Caco-2 (cell line): ENCODE results near the gene HDAC9. TPM values are rescaled to one million over a fixed set of nuclear protein-coding genes. Genes with fewer than 3 reads are reported as not detected.

Experiments
- BruUV-seq: library from RNA; stranded (reverse); fragments of 400-500 nt; replicated peaks from 2 replicates; lab custom pipeline; 2021; lab: Mats Ljungman, UMichigan
- CTCF ChIA-PET: fragments of 300-600 bp; sonication (Branson Sonifier 250); formaldehyde crosslinking; loops from one replicate; lab custom pipeline; 2022; ENCODE audit warnings: antibody characterized with exemption; lab: Charles Lee
- POLR2A ChIA-PET: fragments of 300-600 bp; sonication (Branson Sonifier 250); formaldehyde crosslinking; loops from one replicate; lab custom pipeline; 2022; ENCODE audit warnings: antibody characterized with exemption; lab: Charles Lee
- DNase-seq, 2 experiments: peaks; one replicate each; pipeline versions ENCODE4 v3.0.0 to v3.0.0-alpha.2; 2020 to 2022
- H3K27me3 ChIP-seq: replicated peaks from 2 replicates; pipeline ENCODE4 v1.6.0; 2011; ENCODE audit warnings: low read length; ENCODE audit not compliant: control insufficient read depth, insufficient read depth
- H3K36me3 ChIP-seq: 2 replicates; pipeline ENCODE4 v1.5.1; 2011; ENCODE audit warnings: low read length; ENCODE audit not compliant: control insufficient read depth, insufficient read depth
- H3K4me1 ChIP-seq: fragments of 250-450 bp; sonication (Bioruptor Pico); 2 replicates; pipeline ENCODE4 v1.5.1; 2020; ENCODE audit warnings: mild to moderate bottlenecking
- H3K4me3 ChIP-seq: 2 replicates; pipeline ENCODE4 v1.5.1; 2011; ENCODE audit warnings: low read depth, mild to moderate bottlenecking, control low read depth, low read length
- H3K9me3 ChIP-seq: fragments of 250-450 bp; sonication (Bioruptor Pico); 2 replicates; pipeline ENCODE4 v1.5.1; 2020; ENCODE audit warnings: mild to moderate bottlenecking, moderate library complexity
- H3K27ac Mint-ChIP-seq: one replicate; pipeline ENCODE4 v1.8.0; 2022; ENCODE audit warnings: mixed read lengths; ENCODE audit not compliant: unreplicated experiment
- H3K27me3 Mint-ChIP-seq: one replicate; pipeline ENCODE4 v1.8.0; 2022; ENCODE audit warnings: mixed read lengths; ENCODE audit not compliant: insufficient read depth, unreplicated experiment
- H3K36me3 Mint-ChIP-seq: one replicate; pipeline ENCODE4 v1.8.0; 2022; ENCODE audit warnings: mild to moderate bottlenecking, mixed read lengths; ENCODE audit not compliant: insufficient read depth, unreplicated experiment
- H3K4me1 Mint-ChIP-seq: one replicate; pipeline ENCODE4 v1.8.0; 2022; ENCODE audit warnings: low read depth, mixed read lengths; ENCODE audit not compliant: unreplicated experiment
- H3K4me3 Mint-ChIP-seq: one replicate; pipeline ENCODE4 v1.8.0; 2022; ENCODE audit warnings: mild to moderate bottlenecking, moderate library complexity, mixed read lengths; ENCODE audit not compliant: unreplicated experiment
- H3K9me3 Mint-ChIP-seq: one replicate; pipeline ENCODE4 v1.8.0; 2022; ENCODE audit warnings: mixed read lengths; ENCODE audit not compliant: unreplicated experiment
- CTCF ChIP-seq, 2 experiments: fragments of 200-600 bp in 1 of 2; IDR thresholded peaks; 1 replicate in 1 of 2; 2 replicates in 1 of 2; pipeline versions ENCODE4 v1.5.1 to v1.8.0; 2011 to 2022; ENCODE audit warnings: antibody characterized with exemption in 1 of 2, control low read depth in 1 of 2, inconsistent platforms in 1 of 2, low read depth in 1 of 2, low read length in 1 of 2, mild to moderate bottlenecking in 1 of 2, moderate library complexity in 1 of 2; ENCODE audit not compliant: insufficient read depth in 1 of 2, severe bottlenecking in 1 of 2, unreplicated experiment in 1 of 2
- intact Hi-C: fragments of 100-400 bp; cut with micrococcal nuclease; formaldehyde crosslinking; loops from one replicate; pipeline ENCODE4 v1.10.0; 2022; ENCODE audit not compliant: unreplicated experiment
- total RNA-seq: library from RNA; stranded (reverse); gene quantifications from 2 replicates; pipeline ENCODE4 v1.2.3, GENCODE V29; 2022

Gene HDAC9
- total RNA-seq, 1 experiment from 2014 or later: 0.27 TPM

GRCh38 chr7:18572154-18572553, 76.6 kb downstream of the HDAC9 start:
- Histone ChIP-seq H3K27me3 (no peaks in the 10 kb centered on the region), H3K9me3 (no peaks in the 10 kb centered on the region), H3K4me1 (no peaks in the 10 kb centered on the region), H3K4me3 (no peak overlapping the region), H3K36me3 (no peaks in the 10 kb centered on the region)
- POLR2A ChIA-PET: no interaction called here
- TF ChIP-seq CTCF (IDR thresholded peaks at IDR 0.05; ENCODE audit: insufficient read depth in 1 of 2, low read depth in 1 of 2, low read length in 1 of 2, severe bottlenecking in 1 of 2, unreplicated experiment in 1 of 2): no peak
- no TSS peak for BruUV-seq
- DNase-seq: no peak
- intact Hi-C loops: no loop called here
- H3K27ac Mint-ChIP-seq: no peak overlapping the region
- H3K9me3 Mint-ChIP-seq: no peaks in the 10 kb centered on the region
- no peaks in the 10 kb centered on the region for H3K4me1 Mint-ChIP-seq
- CTCF ChIA-PET: no interaction called here
- no peak overlapping the region for H3K4me3 Mint-ChIP-seq
- H3K27me3 Mint-ChIP-seq: no peaks in the 10 kb centered on the region
- H3K36me3 Mint-ChIP-seq: no peaks in the 10 kb centered on the region

DNA sequence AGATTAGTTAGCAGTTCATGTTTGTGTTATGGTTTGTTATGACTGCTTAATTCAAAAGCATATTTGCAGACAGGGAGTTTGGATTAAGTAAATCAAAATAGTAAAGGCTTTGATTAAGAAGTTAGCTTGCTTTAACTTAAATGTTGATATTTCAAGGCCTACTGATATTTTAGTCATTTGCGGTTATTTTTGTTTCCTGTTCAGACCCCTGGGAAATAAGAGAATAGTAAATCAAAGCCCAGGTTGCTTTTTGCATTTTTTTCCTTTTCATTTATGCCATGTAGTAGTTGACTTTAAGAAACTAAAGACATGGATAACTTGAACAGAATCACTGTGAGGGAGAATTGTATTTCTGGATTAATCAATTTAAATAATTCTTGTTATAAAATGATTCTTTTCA, 77.3 kb downstream of the HDAC9 start:
- CTCF ChIA-PET: no interaction called here
- Mint-ChIP-seq H3K4me1 (no peaks in the 10 kb centered on the region), H3K27me3 (no peaks in the 10 kb centered on the region), H3K36me3 (no peaks in the 10 kb centered on the region), H3K27ac (no peak overlapping the region), H3K4me3 (no peak overlapping the region), H3K9me3 (no peaks in the 10 kb centered on the region)
- TF ChIP-seq CTCF (IDR thresholded peaks at IDR 0.05; ENCODE audit: insufficient read depth in 1 of 2, low read depth in 1 of 2, low read length in 1 of 2, severe bottlenecking in 1 of 2, unreplicated experiment in 1 of 2): no peak
- Histone ChIP-seq H3K9me3 (no peaks in the 10 kb centered on the region), H3K36me3 (no peaks in the 10 kb centered on the region), H3K4me1 (no peaks in the 10 kb centered on the region), H3K4me3 (no peak overlapping the region), H3K27me3 (no peaks in the 10 kb centered on the region)
- intact Hi-C loops: no loop called here
- POLR2A ChIA-PET: no interaction called here
- no peak for DNase-seq
- no TSS peak for BruUV-seq

DNA sequence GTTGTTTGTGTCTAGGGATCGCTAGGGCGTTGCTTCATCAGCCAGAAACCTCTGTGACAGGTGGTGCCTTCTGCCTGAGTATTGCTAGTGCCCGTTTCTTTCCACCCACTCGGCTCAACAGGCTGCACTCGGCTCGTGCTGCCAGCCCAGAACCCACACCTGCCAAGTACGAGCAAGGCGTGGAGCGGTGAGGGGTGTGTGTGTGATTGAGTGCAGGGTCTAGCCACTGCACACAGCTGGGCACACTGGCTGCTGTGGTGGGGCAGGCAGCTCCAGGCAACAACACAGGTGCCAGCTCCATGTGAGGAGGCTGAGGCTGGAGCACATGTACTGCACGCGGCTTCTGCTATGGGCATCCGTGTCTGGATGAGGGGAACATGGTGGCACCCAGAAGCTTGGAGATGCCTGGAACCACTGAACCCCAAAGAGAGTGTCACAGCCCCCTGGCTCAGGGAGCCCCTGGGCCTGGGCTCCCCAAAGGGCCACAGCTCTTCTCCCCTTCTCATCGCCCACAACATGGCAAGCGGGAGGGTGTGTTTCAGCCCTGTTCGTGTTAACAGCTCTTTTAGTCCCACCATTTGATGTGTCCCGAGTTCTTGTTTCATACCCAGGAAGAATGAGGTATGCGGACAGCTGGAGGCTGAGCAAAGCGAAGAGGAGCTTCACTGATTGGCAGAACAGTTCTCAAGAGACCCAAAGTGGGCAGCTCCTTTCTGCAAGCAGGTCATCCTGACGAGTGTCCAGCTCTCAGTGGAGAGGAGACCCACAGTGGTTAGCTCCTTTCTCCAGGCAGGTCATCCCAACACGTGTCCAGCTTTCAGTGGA, 78.1 kb downstream of the HDAC9 start:
- Histone ChIP-seq H3K4me3 (no peak overlapping the region), H3K36me3 (no peaks in the 10 kb centered on the region), H3K4me1 (no peaks in the 10 kb centered on the region), H3K9me3 (no peaks in the 10 kb centered on the region), H3K27me3 (no peaks in the 10 kb centered on the region)
- no TSS peak for BruUV-seq
- Mint-ChIP-seq H3K27ac (no peak overlapping the region), H3K9me3 (no peaks in the 10 kb centered on the region), H3K4me3 (no peak overlapping the region), H3K36me3 (no peaks in the 10 kb centered on the region), H3K4me1 (no peaks in the 10 kb centered on the region), H3K27me3 (no peaks in the 10 kb centered on the region)
- ChIA-PET POLR2A (no interaction called here), CTCF (no interaction called here)
- intact Hi-C loops: no loop called here
- TF ChIP-seq CTCF (IDR thresholded peaks at IDR 0.05; ENCODE audit: insufficient read depth in 1 of 2, low read depth in 1 of 2, low read length in 1 of 2, severe bottlenecking in 1 of 2, unreplicated experiment in 1 of 2): no peak
- DNase-seq: no peak
